K562 (cell line): ENCODE data around the gene JKAMP. TPM values are rescaled to one million over a fixed set of nuclear protein-coding genes. Genes with fewer than 3 reads are reported as not detected.

Source experiments
- BHLHE40 ChIP-seq: IDR thresholded peaks from 2 replicates; pipeline ENCODE4 v1.6.1; 2011; ENCODE audit warnings: low read length, improper control_type of control experiment
- DDX20 ChIP-seq: fragments of 450-650 bp; IDR thresholded peaks from 2 replicates; pipeline ENCODE4 v1.6.1; 2016; ENCODE audit warnings: missing genetic modification characterization, low read depth, mild to moderate bottlenecking, missing compliant biosample characterization, moderate library complexity
- EP400 ChIP-seq: fragments of 450-650 bp; IDR thresholded peaks from 2 replicates; pipeline ENCODE4 v1.6.1; 2017; ENCODE audit warnings: antibody characterized with exemption, mild to moderate bottlenecking, moderate library complexity
- MLLT1 ChIP-seq, 2 experiments: fragments of 450-650 bp; IDR thresholded peaks; 2 replicates each; pipeline ENCODE4 v1.6.1; 2016
- NUFIP1 ChIP-seq: fragments of 450-650 bp; IDR thresholded peaks from 2 replicates; pipeline ENCODE4 v1.6.1; 2018; ENCODE audit not compliant: partially characterized antibody
- PML ChIP-seq: IDR thresholded peaks from 2 replicates; pipeline ENCODE4 v1.6.1; 2012; ENCODE audit warnings: low read length, inconsistent platforms
- RBM22 ChIP-seq: fragments of 200-400 bp; formaldehyde crosslinking; IDR thresholded peaks from 2 replicates; pipeline ENCODE4 v1.6.1; 2018; ENCODE audit warnings: low read length, low read depth; ENCODE audit not compliant: poor library complexity, severe bottlenecking
- TAF7 ChIP-seq: fragments of 450-650 bp; IDR thresholded peaks from 2 replicates; pipeline ENCODE4 v1.6.1; 2016; ENCODE audit warnings: missing genetic modification characterization, missing compliant biosample characterization
- TAL1 ChIP-seq: fragments of 450-650 bp; IDR thresholded peaks from 2 replicates; pipeline ENCODE4 v1.6.1; 2016; ENCODE audit warnings: mild to moderate bottlenecking
- TCF3 ChIP-seq: sonication (generic); formaldehyde crosslinking; IDR thresholded peaks from 2 replicates; pipeline ENCODE4 v1.4.0; 2020; ENCODE audit warnings: mild to moderate bottlenecking, missing genetic modification reagents
- U2AF1 ChIP-seq: fragments of 200-400 bp; formaldehyde crosslinking; optimal IDR thresholded peaks from 2 replicates; pipeline ENCODE3; 2017; ENCODE audit warnings: mild to moderate bottlenecking, low read depth, low read length, moderate library complexity
- XRCC5 ChIP-seq: fragments of 200-400 bp; formaldehyde crosslinking; IDR thresholded peaks from 2 replicates; pipeline ENCODE4 v1.6.1; 2017; ENCODE audit warnings: low read depth, mild to moderate bottlenecking, low read length
- ZFP30 ChIP-seq: fragments of 250-450 bp; sonication (Bioruptor Pico); IDR thresholded peaks from 2 replicates; pipeline ENCODE4 v1.8.0; 2022; ENCODE audit warnings: moderate library complexity, mild to moderate bottlenecking, inconsistent platforms, borderline replicate concordance
- ZMIZ1 ChIP-seq, 2 experiments: fragments of 150-350 bp in 1 of 2; IDR thresholded peaks; 2 replicates each; pipeline ENCODE4 v1.6.1; 2012 to 2016; ENCODE audit warnings: low read depth in 2 of 2, low read length in 2 of 2, mild to moderate bottlenecking in 1 of 2, moderate library complexity in 1 of 2
- ZNF778 ChIP-seq: fragments of 450-650 bp; formaldehyde crosslinking; IDR thresholded peaks from 2 replicates; pipeline ENCODE4 v1.4.0; 2020; ENCODE audit warnings: mild to moderate bottlenecking, moderate library complexity
- polyA plus RNA-seq, 8 experiments: library from polyadenylated mRNA; depleted of rRNA in 4 of 8; stranded (reverse) in 5 of 8; unstranded in 3 of 8; fragments of >200 nt; fragmentation: Nextera tagmentation in 2 of 8; fragmentation: Illumina TruSeq in 1 of 8; extraction: Ambion mirVana in 2 of 8; extraction: Trizol in 1 of 8; gene quantifications; 2 replicates each; pipeline versions ENCODE4 v1.2.1 to v1.2.3, GENCODE V29; 2011 to 2014; ENCODE audit warnings: inconsistent platforms in 1 of 8, missing spikeins in 1 of 8
- total RNA-seq, 7 experiments: library from RNA; depleted of rRNA in 6 of 7; stranded (reverse); fragments of >200 nt in 6 of 7; fragmentation: Illumina TruSeq in 2 of 7; extraction: Trizol in 2 of 7; gene quantifications; 2 replicates each; pipeline versions ENCODE4 v1.2.1 to v1.2.3, GENCODE V29; 2011 to 2021; ENCODE audit warnings: low replicate concordance in 1 of 7
- TF ChIP-seq, protein P1 (sequence below): fragments of 450-650 bp; formaldehyde crosslinking; IDR thresholded peaks from 2 replicates; pipeline ENCODE4 v1.4.0; 2020; ENCODE audit warnings: mild to moderate bottlenecking, moderate library complexity
- TF ChIP-seq, protein P2 (sequence below): IDR thresholded peaks from 2 replicates; pipeline ENCODE4 v1.6.1; 2016; ENCODE audit warnings: missing genetic modification characterization, missing compliant biosample characterization

JKAMP gene
- total and polyA plus RNA-seq, 9 of the 15 experiments (the other 6 are each of a cell fraction or from before 2014, with no cell fraction given), result 19.3 to 119 (median 33.8) TPM

GRCh38 chr14:59483819-59484638 is at the start of gene JKAMP, which contains the start of gene L3HYPDH (continued):
- TF ChIP-seq BHLHE40 (0 out of 2 replicates have a peak, but pooled peaks have one; percentile 9), RBM22 (peak; percentile 81), DDX20 (tag) (no peak), TAF7 (tag) (no peak; the same call in 1 of the 2 replicates), TAL1 (no peak), U2AF1 (peak; percentile 83), XRCC5 (no peak), MLLT1 (IDR thresholded peaks at IDR 0.05) (peak in 1 of 2 experiments; percentile 64; a peak in 1 of 4 replicates), ZMIZ1 (IDR thresholded peaks at IDR 0.05; ENCODE audit: low read depth in 2 of 2, low read length in 2 of 2) (no peak), TCF3 (no peak), PML (peak; percentile 70; the same call in 1 of the 2 replicates), ZFP30 (CRISPR knock-in tag) (no peak), NUFIP1 (no peak), ZNF778 (no peak), EP400 (peak; percentile 98)
- TF ChIP-seq, protein P1, sequence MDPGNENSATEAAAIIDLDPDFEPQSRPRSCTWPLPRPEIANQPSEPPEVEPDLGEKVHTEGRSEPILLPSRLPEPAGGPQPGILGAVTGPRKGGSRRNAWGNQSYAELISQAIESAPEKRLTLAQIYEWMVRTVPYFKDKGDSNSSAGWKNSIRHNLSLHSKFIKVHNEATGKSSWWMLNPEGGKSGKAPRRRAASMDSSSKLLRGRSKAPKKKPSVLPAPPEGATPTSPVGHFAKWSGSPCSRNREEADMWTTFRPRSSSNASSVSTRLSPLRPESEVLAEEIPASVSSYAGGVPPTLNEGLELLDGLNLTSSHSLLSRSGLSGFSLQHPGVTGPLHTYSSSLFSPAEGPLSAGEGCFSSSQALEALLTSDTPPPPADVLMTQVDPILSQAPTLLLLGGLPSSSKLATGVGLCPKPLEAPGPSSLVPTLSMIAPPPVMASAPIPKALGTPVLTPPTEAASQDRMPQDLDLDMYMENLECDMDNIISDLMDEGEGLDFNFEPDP, result no peak
- TF ChIP-seq, protein P2, sequence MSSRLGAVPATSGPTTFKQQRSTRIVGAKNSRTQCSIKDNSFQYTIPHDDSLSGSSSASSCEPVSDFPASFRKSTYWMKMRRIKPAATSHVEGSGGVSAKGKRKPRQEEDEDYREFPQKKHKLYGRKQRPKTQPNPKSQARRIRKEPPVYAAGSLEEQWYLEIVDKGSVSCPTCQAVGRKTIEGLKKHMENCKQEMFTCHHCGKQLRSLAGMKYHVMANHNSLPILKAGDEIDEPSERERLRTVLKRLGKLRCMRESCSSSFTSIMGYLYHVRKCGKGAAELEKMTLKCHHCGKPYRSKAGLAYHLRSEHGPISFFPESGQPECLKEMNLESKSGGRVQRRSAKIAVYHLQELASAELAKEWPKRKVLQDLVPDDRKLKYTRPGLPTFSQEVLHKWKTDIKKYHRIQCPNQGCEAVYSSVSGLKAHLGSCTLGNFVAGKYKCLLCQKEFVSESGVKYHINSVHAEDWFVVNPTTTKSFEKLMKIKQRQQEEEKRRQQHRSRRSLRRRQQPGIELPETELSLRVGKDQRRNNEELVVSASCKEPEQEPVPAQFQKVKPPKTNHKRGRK (tag), result no peak
